NCI-H2196 treated with DMSO at 0.1 percent for 48 hours (cell line): ENCODE measurements around the gene HEPN1.
"Not testable (repeated sequence)": the region's sequence is repeated elsewhere in the genome, so short reads cannot be mapped to it uniquely, and the experiment has no call there.

Experiments
- DNase-seq: peaks from one replicate; lab custom pipeline; 2025; ENCODE audit not compliant: unreplicated experiment; lab: John Stamatoyannopoulos, UW

The HEPN1 gene

DNA sequence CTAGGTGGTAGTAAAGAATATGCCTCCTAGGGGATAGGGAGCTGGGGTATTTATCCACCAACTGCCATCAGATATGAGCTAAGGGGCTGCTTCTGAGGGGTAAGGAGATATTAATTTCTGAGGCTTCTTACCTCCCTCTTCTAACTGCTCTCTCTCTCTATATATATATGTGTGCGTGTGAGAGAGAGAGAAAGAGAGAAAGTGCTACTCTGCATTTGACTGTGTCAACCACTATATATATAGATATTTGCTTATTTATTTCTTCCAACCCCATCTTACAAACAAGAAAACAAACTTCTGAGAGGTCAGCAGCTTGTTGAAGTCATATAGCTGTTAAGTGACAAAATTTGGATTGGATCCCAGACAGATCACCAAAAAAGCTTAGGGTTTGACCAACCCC lies 22.7 kb downstream of the HEPN1 start:
- DNase-seq, result no peak

DNA sequence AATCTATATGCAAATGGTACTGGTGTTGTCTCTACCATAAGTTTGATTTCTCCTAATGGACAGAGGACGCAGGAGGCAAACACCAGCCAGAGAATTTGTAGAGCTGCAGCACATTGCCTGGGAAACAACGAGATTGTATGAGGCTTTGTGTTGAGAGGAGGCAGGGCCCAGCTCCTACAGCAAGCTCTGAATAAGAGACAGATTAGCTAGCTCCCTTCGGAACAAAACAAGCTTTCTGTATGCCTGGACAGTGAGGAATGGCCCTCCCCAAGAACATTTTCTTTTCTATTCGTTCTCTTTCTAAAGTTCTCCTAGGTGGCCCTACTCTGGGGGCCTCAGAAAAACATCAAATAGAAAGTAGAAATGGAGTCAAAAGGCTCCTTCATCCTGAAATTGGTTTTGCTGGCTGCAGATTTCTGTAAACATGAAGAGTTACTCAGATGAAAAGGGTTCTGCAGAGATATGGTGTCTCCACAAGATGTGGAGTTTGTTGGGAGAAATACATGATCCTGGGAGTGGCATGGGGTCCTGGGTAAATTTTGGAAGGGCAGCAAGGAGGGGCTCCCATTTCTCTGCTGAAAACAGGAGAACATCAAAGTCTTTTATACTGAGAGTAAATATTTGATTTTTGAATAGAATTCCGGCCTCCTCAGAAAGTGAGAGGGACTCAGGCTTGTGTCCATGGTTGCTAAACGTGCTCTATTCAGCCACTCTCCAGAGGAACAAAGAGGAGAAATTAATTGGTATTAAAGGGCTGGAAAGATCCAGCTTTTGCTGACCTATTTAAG lies 23.6 kb downstream of the HEPN1 start:
- no peak for DNase-seq

DNA sequence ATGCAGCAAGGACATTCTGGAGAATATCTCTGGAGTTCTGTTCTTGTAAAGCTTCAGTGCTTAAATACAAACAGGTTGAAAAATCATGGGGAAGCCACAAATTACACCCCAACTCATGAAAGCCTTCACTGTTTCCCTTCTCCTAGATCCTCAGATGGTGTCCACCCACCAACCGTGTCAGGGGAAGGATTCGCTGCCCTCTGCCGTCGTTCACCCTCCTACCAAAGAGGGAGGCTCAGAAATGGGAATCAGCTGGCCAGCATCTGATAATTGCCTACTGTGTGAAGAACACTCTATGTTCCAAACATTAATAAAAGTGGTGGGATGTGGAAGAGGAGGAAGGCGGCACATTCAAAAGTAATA lies 24.2 kb downstream of the HEPN1 start:
- no peak for DNase-seq

DNA sequence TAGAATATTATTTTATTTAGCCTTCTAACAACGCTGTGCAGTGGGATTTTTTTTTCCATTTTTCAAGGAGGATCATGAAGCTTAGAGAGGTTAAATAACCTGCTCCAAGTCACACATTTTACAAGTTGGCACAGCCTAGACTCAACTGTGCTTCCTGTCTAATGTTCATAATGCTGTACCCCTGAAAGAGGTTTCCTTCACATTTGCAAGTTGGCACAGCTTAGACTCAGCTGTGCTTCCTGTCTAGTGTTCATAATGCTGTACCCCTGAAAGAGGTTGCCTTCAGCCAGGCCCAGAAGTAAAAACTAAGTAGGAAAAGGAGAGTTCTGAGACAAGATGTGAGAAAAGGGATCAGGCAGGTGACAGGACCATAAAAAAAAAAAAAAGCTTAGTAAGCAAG lies 24.7 kb downstream of the HEPN1 start:
- no peak for DNase-seq

DNA sequence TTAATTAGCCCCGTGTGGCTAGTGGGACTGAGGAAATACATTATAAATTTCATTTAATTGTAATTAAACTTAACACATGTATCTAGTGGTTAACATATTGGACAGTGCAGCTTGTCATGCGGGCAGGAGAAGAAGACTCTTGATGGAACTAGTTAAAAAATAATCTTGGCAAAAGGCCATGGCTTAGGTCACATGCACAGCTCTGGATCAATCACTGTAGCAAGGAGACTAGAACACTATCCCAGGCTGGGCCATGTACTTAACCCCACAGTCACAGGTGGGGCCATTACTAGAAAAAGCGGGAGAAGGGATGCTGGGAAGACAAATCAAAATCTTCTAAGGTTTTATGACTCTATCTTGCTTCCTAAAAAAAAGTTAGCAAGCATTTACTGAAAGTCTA lies 25.5 kb downstream of the HEPN1 start:
- DNase-seq, result no peak

DNA sequence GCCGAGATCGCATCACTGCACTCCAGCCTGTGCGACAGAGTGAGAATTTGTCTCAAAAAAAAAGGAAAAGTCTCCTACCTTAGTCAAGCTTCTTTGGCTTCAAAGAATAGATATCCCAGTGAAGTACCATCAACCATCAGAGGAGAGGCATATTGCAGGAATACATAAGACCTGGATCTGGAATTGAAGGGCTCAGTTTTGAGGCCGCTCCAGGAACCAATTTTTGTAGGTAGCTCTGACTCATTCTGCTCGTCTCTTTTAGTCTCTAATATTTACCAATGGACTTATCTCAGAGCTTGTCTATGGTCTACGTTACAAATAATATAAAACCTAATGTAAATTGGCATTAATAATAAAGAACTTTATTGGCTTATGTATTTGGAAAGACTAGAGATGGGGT lies 26.8 kb downstream of the HEPN1 start:
- no peak for DNase-seq

DNA sequence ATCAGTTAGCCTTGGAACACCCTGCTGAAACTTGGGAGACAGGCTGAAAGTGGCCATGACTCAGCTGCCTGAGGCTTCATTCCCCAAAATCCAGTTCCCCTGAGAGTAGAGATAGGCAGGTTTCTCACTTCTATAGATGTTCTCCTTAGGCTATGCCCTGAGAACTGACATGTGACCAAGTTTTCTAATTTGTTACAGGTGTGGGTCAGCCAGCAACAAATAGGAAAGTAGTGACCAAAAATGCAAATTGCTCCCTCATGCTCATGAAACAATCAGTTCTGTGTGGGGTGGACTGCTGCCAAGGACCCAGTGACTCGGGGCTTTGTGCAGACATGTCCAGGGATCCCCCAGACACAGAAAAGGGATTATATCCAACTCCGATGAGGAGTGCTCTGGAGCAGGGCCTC lies 27.7 kb downstream of the HEPN1 start:
- DNase-seq, result no peak

DNA sequence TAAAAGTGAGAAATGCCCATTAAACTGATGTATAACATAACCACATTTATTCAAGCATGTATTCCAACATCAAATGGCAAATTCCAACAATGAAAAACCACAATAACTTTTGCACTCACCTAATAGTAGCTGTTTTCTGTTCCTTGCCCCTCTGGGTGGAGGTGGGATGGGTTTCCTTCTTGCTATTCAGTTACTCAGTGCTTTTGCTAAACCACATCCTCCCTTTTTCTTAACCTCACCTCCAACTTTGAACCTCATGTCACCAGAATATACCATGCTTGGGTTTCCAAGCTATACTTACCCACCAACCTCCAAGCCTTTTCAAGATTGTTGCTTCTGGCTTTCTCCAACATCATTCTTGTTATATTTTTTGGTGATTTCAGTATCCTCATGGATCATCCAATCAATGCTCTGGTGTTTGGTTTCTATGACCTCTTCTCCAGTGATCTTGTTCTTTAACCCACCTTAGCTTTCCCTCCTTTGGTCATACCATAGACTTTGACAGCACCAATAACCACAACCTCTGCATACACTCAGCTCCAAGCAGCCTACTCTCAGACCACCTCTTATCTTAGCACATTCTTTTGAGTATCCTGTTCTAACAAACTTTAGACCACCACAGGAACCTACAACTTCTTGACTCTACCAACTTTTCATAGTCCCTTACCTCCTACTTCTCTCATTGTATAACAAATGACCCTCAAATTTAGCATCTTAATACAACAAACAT lies 31.7 kb downstream of the HEPN1 start:
- no peak for DNase-seq

DNA sequence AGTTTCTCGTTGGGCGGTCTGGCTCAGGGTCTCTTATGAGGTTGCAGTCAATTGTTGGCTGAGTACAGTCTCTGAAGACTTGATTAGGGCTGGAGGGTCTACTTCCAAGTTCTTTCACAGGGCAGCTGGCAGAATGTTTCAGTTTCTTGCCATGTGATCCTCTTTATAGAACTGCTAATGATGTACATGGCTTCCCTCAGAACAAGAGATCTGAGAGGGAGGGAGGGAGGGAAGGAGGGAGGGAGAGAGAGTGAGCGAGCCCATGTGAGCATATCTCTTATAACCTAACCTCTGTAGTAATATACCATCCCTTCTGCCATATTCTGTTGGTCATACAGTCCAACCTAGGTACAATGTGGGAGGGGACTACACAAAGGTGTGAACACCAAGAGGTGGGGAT lies 32.3 kb downstream of the HEPN1 start:
- no peak for DNase-seq

DNA sequence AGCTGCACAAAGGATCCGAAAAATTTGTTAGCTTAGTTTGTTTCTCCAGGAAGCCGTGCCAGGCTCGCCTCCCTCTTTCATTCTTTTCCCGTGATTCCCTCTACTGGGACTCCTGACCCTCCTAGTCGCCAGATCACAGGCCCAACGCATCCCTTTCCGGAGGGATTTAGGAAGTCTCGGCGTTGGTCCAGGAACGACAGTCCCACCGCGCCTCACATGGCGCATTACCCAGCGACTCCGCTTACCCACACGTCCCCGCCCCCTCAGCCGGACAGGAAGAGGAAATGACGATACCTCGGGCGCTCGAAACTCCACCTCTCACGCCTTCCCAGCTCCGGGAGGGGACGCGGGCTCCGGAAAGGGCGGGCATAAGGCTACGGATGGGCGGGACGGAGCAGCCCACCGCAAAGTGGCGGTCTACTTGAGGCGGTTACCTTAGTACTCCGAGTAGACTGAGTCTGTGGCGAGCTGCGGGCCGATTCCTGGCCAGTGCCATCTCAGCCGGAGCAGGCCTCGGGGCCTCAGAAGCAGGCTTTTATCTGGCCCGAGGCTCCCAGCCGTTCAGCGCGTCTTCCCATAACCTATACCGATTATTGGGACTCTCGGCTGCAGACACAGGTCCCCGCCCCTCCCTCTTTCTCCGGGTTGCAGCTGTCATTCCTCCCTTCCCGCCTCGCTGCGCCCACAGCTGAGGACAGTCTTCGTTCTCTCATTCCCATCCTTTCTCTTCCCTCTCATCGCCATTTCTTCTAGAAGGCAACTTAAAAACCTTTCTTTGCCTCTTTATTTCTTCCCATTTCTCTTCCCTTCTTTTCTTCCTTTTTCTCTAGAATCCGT lies 34.9 kb downstream of the HEPN1 start, which contains the start of gene CCDC15:
Gene CCDC15 (plus strand): TSS at position 450 of the 837 bp plus-strand sequence. CDS start 531 bp downstream, outside the sequence.
- peak; percentile 92 for DNase-seq

DNA sequence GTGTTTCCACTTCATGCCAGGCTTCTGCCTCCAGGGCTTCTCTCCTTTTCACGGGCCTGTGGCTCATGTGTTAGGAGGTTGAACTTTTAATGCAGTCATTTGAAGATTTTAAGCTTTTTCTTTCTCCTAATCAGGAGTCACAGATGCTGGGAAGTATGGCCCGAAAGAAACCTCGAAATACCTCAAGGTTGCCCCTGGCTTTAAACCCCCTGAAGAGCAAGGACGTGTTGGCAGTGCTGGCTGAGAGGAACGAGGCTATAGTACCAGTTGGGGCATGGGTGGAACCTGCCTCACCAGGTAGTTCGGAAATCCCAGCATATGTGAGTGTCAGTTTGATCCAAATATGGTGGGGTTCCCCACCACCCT lies 35.5 kb downstream of the HEPN1 start:
- DNase-seq, result no peak

DNA sequence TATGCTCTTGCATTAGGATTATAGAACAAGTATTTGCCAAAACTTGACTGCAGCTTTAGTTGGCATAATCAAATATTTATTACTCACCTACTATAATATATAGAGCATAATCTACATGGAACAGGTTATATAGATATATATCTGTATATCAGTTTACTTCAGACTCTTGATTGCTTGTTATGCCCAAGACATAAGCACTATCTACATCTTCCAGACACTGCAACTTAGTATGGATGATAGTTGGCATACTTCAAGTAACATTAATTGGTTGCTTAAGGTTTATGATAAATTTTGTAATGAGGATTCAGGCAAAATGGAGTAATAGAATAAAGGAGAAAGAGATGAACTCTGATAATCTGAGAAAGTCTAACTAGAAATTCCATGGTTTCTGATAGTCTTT lies 36.0 kb downstream of the HEPN1 start:
- no peak for DNase-seq

DNA sequence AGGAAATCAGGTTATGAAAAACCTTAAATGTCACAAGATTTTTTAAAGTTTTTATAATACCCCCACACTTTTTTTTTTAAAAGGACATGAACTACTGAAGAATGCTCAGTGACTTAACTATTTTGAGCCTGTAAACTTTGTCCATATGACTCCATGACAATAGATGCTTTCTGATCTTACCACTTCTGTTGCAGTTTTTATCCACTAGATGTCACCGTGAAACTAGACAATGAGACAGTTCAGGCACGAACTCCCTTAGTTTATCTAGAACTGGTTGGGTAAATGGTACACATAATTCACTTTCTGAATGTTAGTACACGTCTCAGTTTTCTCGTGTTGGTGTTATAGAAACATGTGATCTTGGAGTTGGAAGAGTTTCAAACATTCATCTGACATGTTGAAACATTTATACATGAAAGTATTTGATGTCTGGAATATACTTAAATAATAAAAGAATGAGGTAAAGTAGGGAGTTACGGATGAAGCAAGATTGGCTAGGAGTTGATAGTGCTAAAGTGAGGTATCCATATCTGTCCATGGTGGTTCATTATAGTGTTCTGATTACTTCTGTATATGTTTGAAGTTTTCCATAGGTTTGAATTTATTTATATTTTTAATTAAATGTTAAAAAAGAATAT lies 43.0 kb downstream of the HEPN1 start:
- DNase-seq, result peak; percentile 46

DNA sequence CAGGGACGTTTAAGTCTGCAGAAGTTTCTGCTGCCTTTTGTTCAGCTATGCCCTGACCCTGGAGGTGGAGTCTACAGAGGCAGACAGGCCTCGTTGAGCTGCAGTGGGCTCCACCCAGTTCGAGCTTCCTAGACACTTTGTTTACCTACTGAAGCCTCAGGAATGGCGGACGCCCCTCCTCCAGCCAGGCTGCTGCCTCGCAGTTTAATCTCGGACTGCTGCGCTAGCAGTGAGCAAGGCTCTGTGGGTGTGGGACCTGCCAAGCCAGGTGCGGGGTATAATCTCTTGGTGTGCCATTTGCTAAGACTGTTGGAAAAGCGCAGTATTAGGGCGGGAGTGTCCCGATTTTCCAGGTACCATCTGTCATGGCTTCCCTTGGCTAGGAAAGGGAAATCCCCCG lies 49.1 kb downstream of the HEPN1 start:
- not testable (repeated sequence) for DNase-seq
